Psoas muscle (tissue), 8 donors: ENCODE data around the gene NOTO. TPM values are rescaled to one million over a fixed set of nuclear protein-coding genes. Genes with fewer than 3 reads are reported as not detected.
"Not testable (repeated sequence)": the region's sequence is repeated elsewhere in the genome, so short reads cannot be mapped to it uniquely, and the experiment has no call there.

ENCODE experiments used
- ATAC-seq, 4 donors: fragments of 200-7000 bp; cut with Tn5 transposase; one replicate each; pipeline ENCODE4 v1.9.1; 2020; ENCODE audit warnings: moderate library complexity in 3 of 4, mild to moderate bottlenecking in 2 of 4
- DNase-seq, 2 donors: peaks; one replicate each; pipeline ENCODE4 v3.0.0-alpha.2; 2020
- H3K27ac ChIP-seq: fragments of 200-600 bp; one replicate; pipeline ENCODE4 v1.8.0; 2022
- H3K27me3 ChIP-seq, 3 donors: fragments of 200-600 bp in 1 of 3; one replicate each; pipeline versions ENCODE4 v1.6.1 to v1.8.0; 2013 to 2022; ENCODE audit warnings: low read length in 2 of 3, mild to moderate bottlenecking in 2 of 3, moderate library complexity in 1 of 3; ENCODE audit not compliant: insufficient read depth in 3 of 3
- H3K36me3 ChIP-seq, 2 donors: fragments of 200-600 bp in 1 of 2; one replicate each; pipeline versions ENCODE4 v1.6.1 to v1.8.0; 2013 to 2022; ENCODE audit warnings: low read depth in 1 of 2, mild to moderate bottlenecking in 1 of 2, moderate library complexity in 1 of 2; ENCODE audit not compliant: insufficient read depth in 1 of 2
- H3K4me1 ChIP-seq: fragments of 200-600 bp; one replicate; pipeline ENCODE4 v1.8.0; 2022
- H3K4me3 ChIP-seq: fragments of 200-600 bp; one replicate; pipeline ENCODE4 v1.8.0; 2022; ENCODE audit warnings: mild to moderate bottlenecking
- H3K9me3 ChIP-seq: fragments of 200-600 bp; one replicate; pipeline ENCODE4 v1.8.0; 2022
- WGBS, 3 donors: extraction: QIAGEN DNeasy Blood & Tissue Kit; methylation state at CpG; one replicate each; pipeline versions ENCODE4 v1.1.6 to v1.1.7; 2013; 5-methylcytosine and 5-hydroxymethylcytosine counted together
- intact Hi-C, 2 donors: fragments of 100-400 bp; cut with DNase I; formaldehyde crosslinking; loops; one replicate each; pipeline versions ENCODE4 v1.11.0 to v1.14.2; 2022
- polyA plus RNA-seq, 3 donors: library from polyadenylated mRNA; stranded (reverse); fragments of 200-250 nt; gene quantifications; one replicate each; pipeline ENCODE4 v1.2.3, GENCODE V29; 2013
- total RNA-seq, 4 donors: library from RNA; stranded (reverse); fragmentation: NEBNext Ultra II Directional in 2 of 4; extraction: Animal tissue kit (Norgen Biotek cat#: 25700) in 2 of 4; gene quantifications; one replicate each; pipeline versions ENCODE4 v1.2.1 to v1.2.4, GENCODE V29; 2021 to 2023
- TF ChIP-seq, protein P1 (sequence below): fragments of 200-600 bp; IDR thresholded peaks from one replicate; pipeline ENCODE4 v1.8.0; 2022; ENCODE audit warnings: antibody characterized with exemption
- donor health status: healthy with polysubstance abuse.
- donor health status: DM: no; HTN: no; CAD: no; lungs with moderate emphysema.
- donor health status: Bipolar disorder and iron deficiency.
- donor health status: healthy.
- donor health status: DM: yes; HTN: yes; CAD: no.
- donor health status: DM: no; HTN: no; CAD: no.
- donor health status: DM: no; HTN: no; CAD: no.
- donor health status: DM: yes; HTN: yes; CAD: no.

The NOTO gene
- total and polyA plus RNA-seq, 7 donors = not detected

DNA sequence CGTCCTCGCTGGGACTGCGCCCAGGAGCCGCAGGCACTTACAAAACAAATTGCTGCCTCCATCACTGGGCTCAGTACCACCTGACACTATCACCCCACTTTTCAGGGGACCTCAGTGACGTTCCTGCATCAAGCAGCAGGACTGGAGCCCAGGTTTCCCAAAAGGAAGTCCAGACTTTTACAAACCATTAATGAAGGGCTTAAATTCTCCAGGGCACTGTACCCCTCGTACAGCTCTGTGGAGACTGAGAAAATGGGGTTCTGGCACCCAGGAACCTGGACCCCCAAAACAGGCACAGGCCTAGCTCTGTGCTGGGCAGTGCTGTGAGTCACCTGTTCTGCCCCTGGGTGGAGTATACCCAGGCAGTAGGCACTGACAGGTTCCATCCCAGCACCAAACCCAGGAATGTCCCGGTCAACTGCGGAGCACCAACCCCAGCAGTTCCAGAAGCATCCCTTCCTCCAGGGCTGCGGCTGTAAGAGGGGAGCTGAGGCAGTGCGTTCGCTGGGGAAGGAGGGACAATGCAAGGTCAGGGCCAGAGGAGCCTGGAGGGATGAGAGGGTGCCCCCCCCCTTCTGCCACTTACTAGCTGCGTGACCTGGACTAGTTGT, 24.6 kb upstream of the NOTO start:
- TF ChIP-seq, protein P1, sequence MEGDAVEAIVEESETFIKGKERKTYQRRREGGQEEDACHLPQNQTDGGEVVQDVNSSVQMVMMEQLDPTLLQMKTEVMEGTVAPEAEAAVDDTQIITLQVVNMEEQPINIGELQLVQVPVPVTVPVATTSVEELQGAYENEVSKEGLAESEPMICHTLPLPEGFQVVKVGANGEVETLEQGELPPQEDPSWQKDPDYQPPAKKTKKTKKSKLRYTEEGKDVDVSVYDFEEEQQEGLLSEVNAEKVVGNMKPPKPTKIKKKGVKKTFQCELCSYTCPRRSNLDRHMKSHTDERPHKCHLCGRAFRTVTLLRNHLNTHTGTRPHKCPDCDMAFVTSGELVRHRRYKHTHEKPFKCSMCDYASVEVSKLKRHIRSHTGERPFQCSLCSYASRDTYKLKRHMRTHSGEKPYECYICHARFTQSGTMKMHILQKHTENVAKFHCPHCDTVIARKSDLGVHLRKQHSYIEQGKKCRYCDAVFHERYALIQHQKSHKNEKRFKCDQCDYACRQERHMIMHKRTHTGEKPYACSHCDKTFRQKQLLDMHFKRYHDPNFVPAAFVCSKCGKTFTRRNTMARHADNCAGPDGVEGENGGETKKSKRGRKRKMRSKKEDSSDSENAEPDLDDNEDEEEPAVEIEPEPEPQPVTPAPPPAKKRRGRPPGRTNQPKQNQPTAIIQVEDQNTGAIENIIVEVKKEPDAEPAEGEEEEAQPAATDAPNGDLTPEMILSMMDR = no peak
- H3K36me3 ChIP-seq = no peaks in the 10 kb centered on the region
- H3K27ac ChIP-seq = no peak overlapping the region
- no peaks in the 10 kb centered on the region for H3K9me3 ChIP-seq
- WGBS, 3 donors = 8 to 15% (median 11%) methylated on average over 11 to 12 of the region's 12 CpGs
- peaks cover 0 to 46% (median 8%) of the 10 kb centered on the region in 3 donors for H3K27me3 ChIP-seq
- ATAC-seq (peak in 2 of 4 donors; percentile 5 to 15), DNase-seq (peak in 1 of 2 donors; percentile 47)
- H3K4me3 ChIP-seq = peak overlapping the region; percentile 75
- H3K4me1 ChIP-seq = peaks cover 13% of the 10 kb centered on the region
- intact Hi-C loops = loop anchor here (1.0 to 10.0 kb wide), 4 partner anchors 185 to 403 kb away; no protein-coding TSS in a partner anchor

DNA sequence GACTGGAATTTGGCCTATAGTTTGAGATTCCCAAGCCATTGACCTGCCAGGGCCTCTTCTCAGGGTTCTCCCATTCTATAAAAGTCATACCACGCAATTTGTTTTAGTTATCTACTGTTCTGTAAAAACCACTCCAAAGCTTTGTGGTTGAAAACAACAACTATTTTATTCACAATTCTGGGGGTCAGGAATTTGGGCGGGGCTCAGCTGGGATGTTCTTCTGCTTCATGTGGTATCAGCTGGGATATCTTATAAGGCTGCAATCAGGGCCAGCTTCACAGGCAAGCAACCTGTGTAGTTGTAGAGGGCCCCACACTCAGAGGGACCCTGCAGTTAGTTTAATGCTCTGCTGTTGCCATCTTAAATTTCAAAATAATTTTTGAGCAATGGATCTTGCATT, 16.4 kb upstream of the NOTO start:
- Histone ChIP-seq H3K4me1 (no peaks in the 10 kb centered on the region), H3K27ac (no peak overlapping the region), H3K4me3 (no peak overlapping the region), H3K36me3 (no peaks in the 10 kb centered on the region), H3K27me3 (peaks cover 0 to 9% (median 2%) of the 10 kb centered on the region in 3 donors), H3K9me3 (peaks cover 5% of the 10 kb centered on the region)
- ATAC-seq (no peak), DNase-seq (no peak)
- intact Hi-C loops = no loop called here
- WGBS, 3 donors = 93 to 94% (median 93%) methylated on average over 2 of the region's 2 CpGs
- TF ChIP-seq, protein P1 = no peak

DNA sequence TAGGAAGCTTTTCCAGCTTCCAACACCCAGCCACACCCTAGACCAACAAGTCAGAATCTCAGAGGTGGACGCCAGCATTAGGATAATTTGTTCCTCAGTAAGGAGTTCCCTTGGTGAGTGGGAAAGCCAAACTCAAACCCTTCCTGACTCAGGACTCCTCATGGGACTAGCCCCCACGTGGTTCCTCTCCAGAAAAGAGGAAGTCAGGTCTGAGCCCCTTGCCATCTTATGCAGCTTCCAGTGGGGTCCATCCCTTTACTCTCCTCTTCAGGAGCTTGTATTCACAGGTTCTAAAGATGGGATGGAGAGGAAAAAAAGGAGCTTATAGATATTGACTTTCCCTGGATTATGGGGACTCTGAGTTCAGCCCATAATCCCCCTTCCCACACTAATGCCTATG, 14.8 kb upstream of the NOTO start:
- no peaks in the 10 kb centered on the region for H3K4me1 ChIP-seq
- intact Hi-C loops = no loop called here
- DNase-seq = no peak
- no peak overlapping the region for H3K27ac ChIP-seq
- peaks cover 5% of the 10 kb centered on the region for H3K9me3 ChIP-seq
- 40 to 48% (median 44%) methylated on average over 2 of the region's 2 CpGs for WGBS, 3 donors
- H3K27me3 ChIP-seq = peaks cover 0 to 9% (median 2%) of the 10 kb centered on the region in 3 donors
- no peak for ATAC-seq
- H3K4me3 ChIP-seq = no peak overlapping the region
- TF ChIP-seq, protein P1 = no peak
- H3K36me3 ChIP-seq = no peaks in the 10 kb centered on the region

DNA sequence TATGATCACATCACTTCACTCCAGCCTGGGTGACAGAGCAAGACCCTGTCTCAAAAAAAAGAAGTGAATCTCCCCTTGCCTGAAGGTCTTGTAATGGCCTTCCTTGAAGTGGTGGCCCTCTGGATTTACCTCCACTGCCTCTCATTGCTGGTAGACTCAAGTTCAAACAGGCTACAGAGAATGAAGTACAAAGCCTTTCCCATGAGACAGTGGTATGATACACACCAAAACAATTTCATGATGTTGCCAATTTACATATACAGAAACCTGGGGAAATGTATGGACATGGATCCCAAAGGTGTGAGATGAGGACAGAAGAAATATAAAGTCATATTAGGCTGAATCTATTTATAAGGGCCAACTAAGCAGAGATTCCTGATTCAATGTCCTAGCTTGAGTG, 4.8 kb upstream of the NOTO start:
- H3K4me3 ChIP-seq = no peak overlapping the region
- no peak for DNase-seq
- peaks cover 3% of the 10 kb centered on the region for H3K4me1 ChIP-seq
- H3K36me3 ChIP-seq = no peaks in the 10 kb centered on the region
- H3K27me3 ChIP-seq = peaks cover 0 to 58% (median 2%) of the 10 kb centered on the region in 3 donors
- no peaks in the 10 kb centered on the region for H3K9me3 ChIP-seq
- TF ChIP-seq, protein P1 = no peak
- ATAC-seq = no peak
- H3K27ac ChIP-seq = no peak overlapping the region
- intact Hi-C loops = no loop called here

DNA sequence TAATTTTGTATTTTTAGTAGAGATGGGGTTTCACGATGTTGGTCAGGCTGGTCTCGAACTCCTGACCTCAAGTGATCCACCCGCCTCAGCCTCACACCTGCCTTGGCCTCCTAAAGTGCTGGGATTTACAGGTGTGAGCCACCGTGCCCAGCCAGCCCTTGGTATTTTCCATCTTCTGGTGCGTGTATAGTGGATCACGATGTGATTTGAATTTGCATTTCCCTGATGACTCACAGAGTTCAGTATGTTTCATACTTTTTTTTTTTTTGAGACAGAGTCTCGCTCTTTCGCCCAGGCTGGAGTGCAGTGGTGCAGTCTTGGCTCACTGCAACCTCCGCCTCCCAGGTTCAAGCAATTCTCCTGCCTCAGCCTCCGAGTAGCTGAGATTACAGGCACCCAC, 2.1 kb upstream of the NOTO start:
- intact Hi-C loops, H3K27ac ChIP-seq, DNase-seq, H3K9me3 ChIP-seq, ATAC-seq, H3K36me3 ChIP-seq, H3K4me1 ChIP-seq, H3K4me3 ChIP-seq: not testable (repeated sequence)
- 78 to 91% (median 82%) methylated on average over 10 of the region's 10 CpGs for WGBS, 3 donors
- H3K27me3 ChIP-seq = peaks cover 0 to 79% (median 19%) of the 10 kb centered on the region in 3 donors
